Esophagus squamous epithelium (tissue), 4 donors: ENCODE measurements around the gene VRK3.

ENCODE experiments used
- CTCF ChIP-seq, 6 experiments: fragments of 450-650 bp in 4 of 6; fragments of 200-600 bp in 2 of 6; sonication (generic) in 2 of 6; IDR thresholded peaks; one replicate each; pipeline ENCODE4 v1.5.1; 2016 to 2019; ENCODE audit warnings: antibody characterized with exemption in 6 of 6, mild to moderate bottlenecking in 4 of 6, moderate library complexity in 4 of 6
- POLR2A ChIP-seq, 4 donors: fragments of 450-650 bp; IDR thresholded peaks; one replicate each; pipeline ENCODE4 v1.6.1; 2017; ENCODE audit warnings: antibody characterized with exemption in 4 of 4, mild to moderate bottlenecking in 4 of 4, moderate library complexity in 3 of 4

DNA sequence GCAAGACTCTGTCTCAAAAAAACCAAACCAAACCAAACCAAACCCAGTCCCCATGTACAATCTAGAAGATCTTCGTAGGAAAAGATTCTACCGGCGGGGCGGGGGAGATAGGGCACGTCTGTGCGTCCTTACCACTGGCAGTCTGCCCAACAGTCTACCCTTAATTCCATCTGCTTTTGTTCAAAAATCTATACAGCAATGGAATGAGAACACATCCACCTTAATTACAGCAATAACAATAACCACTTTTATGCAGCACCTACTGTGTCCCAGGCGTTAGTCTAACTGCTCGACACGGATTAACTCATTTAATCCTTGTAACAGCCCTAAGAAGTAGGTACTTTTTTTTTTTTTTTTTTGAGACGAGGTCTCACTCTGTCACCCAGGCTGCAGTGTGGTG lies 98.7 kb downstream of the VRK3 start:
- TF ChIP-seq CTCF (IDR thresholded peaks at IDR 0.05) = no peak
- no peak for TF ChIP-seq POLR2A (IDR thresholded peaks at IDR 0.05)
